Measurements from ENCODE around the gene MLXIP. TPM values are rescaled to one million over a fixed set of nuclear protein-coding genes. Genes with fewer than 3 reads are reported as not detected.
"Not testable (repeated sequence)": the region's sequence is repeated elsewhere in the genome, so short reads cannot be mapped to it uniquely, and the experiment has no call there.

The MLXIP gene
- polyA plus RNA-seq, 1 donor from 2014 or later = 9.2 TPM

- no peak overlapping the region for H3K4me2 ChIP-seq (ENCODE audit: low read length)
- no peaks in the 10 kb centered on the region for H3K9me2 ChIP-seq (ENCODE audit: insufficient read depth, low read length)
- H4K20me1 ChIP-seq (ENCODE audit: insufficient read depth) = no peaks in the 10 kb centered on the region
- no peaks in the 10 kb centered on the region for H3K79me2 ChIP-seq (replicated peaks; ENCODE audit: insufficient read depth, low read length)
- H3K36me3 ChIP-seq (ENCODE audit: insufficient read depth, low read length) = no peaks in the 10 kb centered on the region
- peaks cover 4% of the 10 kb centered on the region for H3K9me3 ChIP-seq (ENCODE audit: low read length)
- TF ChIP-seq REST (IDR thresholded peaks at IDR 0.05; ENCODE audit: borderline replicate concordance) = no peak
- TF ChIP-seq TAF1 (IDR thresholded peaks at IDR 0.05; ENCODE audit: low read depth) = no peak
- no peak for TF ChIP-seq MXI1 (conservative IDR thresholded peaks at IDR 0.05; ENCODE audit: poor library complexity, severe bottlenecking)
- no peak for TF ChIP-seq EP300 (conservative IDR thresholded peaks at IDR 0.05; ENCODE audit: poor library complexity, severe bottlenecking)
- no peak for TF ChIP-seq SMC3 (conservative IDR thresholded peaks at IDR 0.05; ENCODE audit: poor library complexity)
- no peak for TF ChIP-seq EZH2 (IDR thresholded peaks at IDR 0.05; ENCODE audit: borderline replicate concordance, insufficient read depth, low read length, poor library complexity, severe bottlenecking)
- no peak for TF ChIP-seq CTCF (IDR thresholded peaks at IDR 0.05; ENCODE audit: poor library complexity, severe bottlenecking)
- no peak overlapping the region for H3K27ac ChIP-seq (ENCODE audit: low read length)
- no peak overlapping the region for H3K9ac ChIP-seq (ENCODE audit: low read length)
- H3K27me3 ChIP-seq (ENCODE audit: insufficient read depth, low read depth, low read length) = no peaks in the 10 kb centered on the region
- no peaks in the 10 kb centered on the region for H3F3A ChIP-seq (ENCODE audit: insufficient read depth, low read length, poor library complexity, severe bottlenecking)
- H2AFZ ChIP-seq (ENCODE audit: low read depth, low read length) = no peak overlapping the region
- no peak overlapping the region for H3K4me3 ChIP-seq (ENCODE audit: low read length)
Observed at GRCh38 chr12:122102331-122102730, 23.8 kb downstream of the MLXIP start.

GRCh38 chr12:122104844-122105243 lies 26.3 kb downstream of the MLXIP start:
- no peaks in the 10 kb centered on the region for H3K79me2 ChIP-seq (replicated peaks; ENCODE audit: insufficient read depth, low read length)
- no peak overlapping the region for H2AFZ ChIP-seq (ENCODE audit: low read depth, low read length)
- no peak overlapping the region for H3K27ac ChIP-seq (ENCODE audit: low read length)
- TF ChIP-seq CTCF (IDR thresholded peaks at IDR 0.05; ENCODE audit: poor library complexity, severe bottlenecking) = no peak
- no peak for TF ChIP-seq EP300 (conservative IDR thresholded peaks at IDR 0.05; ENCODE audit: poor library complexity, severe bottlenecking)
- no peak for TF ChIP-seq POLR2AphosphoS5 (IDR thresholded peaks at IDR 0.05)
- TF ChIP-seq MXI1 (conservative IDR thresholded peaks at IDR 0.05; ENCODE audit: poor library complexity, severe bottlenecking) = no peak
- TF ChIP-seq REST (IDR thresholded peaks at IDR 0.05; ENCODE audit: borderline replicate concordance) = no peak
- TF ChIP-seq EZH2 (IDR thresholded peaks at IDR 0.05; ENCODE audit: borderline replicate concordance, insufficient read depth, low read length, poor library complexity, severe bottlenecking) = no peak
- no peak for TF ChIP-seq SMC3 (conservative IDR thresholded peaks at IDR 0.05; ENCODE audit: poor library complexity)
- no peak for TF ChIP-seq TAF1 (IDR thresholded peaks at IDR 0.05; ENCODE audit: low read depth)
- no peak for TF ChIP-seq RAD21 (conservative IDR thresholded peaks at IDR 0.05)
- no peaks in the 10 kb centered on the region for H4K20me1 ChIP-seq (ENCODE audit: insufficient read depth)
- no peaks in the 10 kb centered on the region for H3F3A ChIP-seq (ENCODE audit: insufficient read depth, low read length, poor library complexity, severe bottlenecking)
- no peak overlapping the region for H3K9ac ChIP-seq (ENCODE audit: low read length)
- H3K9me3 ChIP-seq (ENCODE audit: low read length) = peaks cover 4% of the 10 kb centered on the region
- no peaks in the 10 kb centered on the region for H3K27me3 ChIP-seq (ENCODE audit: insufficient read depth, low read depth, low read length)
- H3K36me3 ChIP-seq (ENCODE audit: insufficient read depth, low read length) = no peaks in the 10 kb centered on the region
- no peak overlapping the region for H3K4me2 ChIP-seq (ENCODE audit: low read length)
- H3K4me3 ChIP-seq (ENCODE audit: low read length) = no peak overlapping the region
- no peaks in the 10 kb centered on the region for H3K9me2 ChIP-seq (ENCODE audit: insufficient read depth, low read length)

- H3K79me2 ChIP-seq (replicated peaks; ENCODE audit: insufficient read depth, low read length); H3K9me2 ChIP-seq (ENCODE audit: insufficient read depth, low read length); H4K20me1 ChIP-seq (ENCODE audit: insufficient read depth); H3K4me3 ChIP-seq (ENCODE audit: low read length); H2AFZ ChIP-seq (ENCODE audit: low read depth, low read length); H3K36me3 ChIP-seq (ENCODE audit: insufficient read depth, low read length); H3K4me2 ChIP-seq (ENCODE audit: low read length); H3K27me3 ChIP-seq (ENCODE audit: insufficient read depth, low read depth, low read length); H3K9ac ChIP-seq (ENCODE audit: low read length); H3K9me3 ChIP-seq (ENCODE audit: low read length); H3K27ac ChIP-seq (ENCODE audit: low read length); H3F3A ChIP-seq (ENCODE audit: insufficient read depth, low read length, poor library complexity, severe bottlenecking): not testable (repeated sequence)
Observed at GRCh38 chr12:122105496-122105895, 26.9 kb downstream of the MLXIP start.

All from neural cell (in vitro differentiated cells).